ENCODE results near the gene CNTFR.

DNA sequence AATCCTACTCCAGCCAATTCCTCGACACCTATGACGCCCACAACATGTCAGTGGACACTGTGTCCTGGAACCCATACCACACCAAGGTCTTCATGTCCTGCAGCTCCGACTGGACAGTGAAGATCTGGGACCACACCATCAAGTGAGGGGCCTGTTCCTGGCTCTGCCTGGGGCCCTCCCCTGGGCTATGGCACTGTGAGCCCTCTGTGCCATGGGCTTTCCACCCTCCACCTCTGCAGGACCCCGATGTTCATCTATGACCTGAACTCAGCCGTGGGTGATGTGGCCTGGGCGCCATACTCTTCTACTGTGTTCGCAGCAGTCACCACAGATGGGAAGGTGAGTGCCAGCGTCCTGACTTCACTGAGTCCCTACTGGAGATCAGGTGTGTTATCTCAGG lies 75.1 kb downstream of the CNTFR start:
- TF ChIP-seq SP1 (IDR thresholded peaks at IDR 0.05) (no peak), ZNF384 (IDR thresholded peaks at IDR 0.05) (no peak), SUZ12 (IDR thresholded peaks at IDR 0.05) (no peak), ELF4 (IDR thresholded peaks at IDR 0.05) (no peak), FOXM1 (IDR thresholded peaks at IDR 0.05; ENCODE audit: borderline replicate concordance) (no peak), BHLHE40 (IDR thresholded peaks at IDR 0.05; ENCODE audit: borderline replicate concordance) (no peak), FOXA1 (IDR thresholded peaks at IDR 0.05) (no peak), ARNT (IDR thresholded peaks at IDR 0.05) (no peak), HDGF (IDR thresholded peaks at IDR 0.05; ENCODE audit: borderline replicate concordance) (no peak), TARDBP (IDR thresholded peaks at IDR 0.05) (no peak), L3MBTL2 (conservative IDR thresholded peaks at IDR 0.05) (no peak), LEF1 (IDR thresholded peaks at IDR 0.05; ENCODE audit: borderline replicate concordance) (no peak), FOXK2 (IDR thresholded peaks at IDR 0.05) (no peak)
